H1 (cell line): ENCODE data around the gene CHDH. TPM values are rescaled to one million over a fixed set of nuclear protein-coding genes. Genes with fewer than 3 reads are reported as not detected.

Source experiments
- KDM5A ChIP-seq: fragments of 200-600 bp; IDR thresholded peaks from 2 replicates; pipeline ENCODE4 v1.7.1; 2012; ENCODE audit warnings: mild to moderate bottlenecking, low read length, inconsistent platforms, mixed read lengths
- NANOG ChIP-seq: IDR thresholded peaks from 2 replicates; pipeline ENCODE4 v1.6.1; 2011; ENCODE audit warnings: low read length, low read depth, mild to moderate bottlenecking, inconsistent platforms; ENCODE audit not compliant: insufficient read depth, poor library complexity, severe bottlenecking
- POLR2A ChIP-seq, 2 experiments: IDR thresholded peaks; 1 replicate in 1 of 2; 2 replicates in 1 of 2; pipeline ENCODE4 v1.6.1; 2011; ENCODE audit warnings: low read depth in 2 of 2, low read length in 2 of 2, mild to moderate bottlenecking in 2 of 2; ENCODE audit errors: control extremely low read depth in 1 of 2
- POU5F1 ChIP-seq: IDR thresholded peaks from 2 replicates; pipeline ENCODE4 v1.6.1; 2011; ENCODE audit warnings: low read depth, mild to moderate bottlenecking, low read length, moderate library complexity
- SP1 ChIP-seq: IDR thresholded peaks from 2 replicates; pipeline ENCODE4 v1.6.1; 2011; ENCODE audit warnings: low read depth, low read length
- polyA plus RNA-seq, 7 experiments: library from polyadenylated mRNA; depleted of rRNA in 3 of 7; stranded (reverse) in 5 of 7; unstranded in 2 of 7; fragments of >200 nt in 5 of 7; fragments of 200-250 nt in 2 of 7; gene quantifications; 1 replicate in 5 of 7; 2 replicates in 1 of 7; 4 replicates in 1 of 7; pipeline versions ENCODE4 v1.2.1 to v1.2.3, GENCODE V29; 2011 to 2013; ENCODE audit warnings: missing spikeins in 2 of 7, mixed read lengths in 2 of 7
- total RNA-seq: library from RNA; stranded (reverse); fragmentation: NEBNext Ultra II Directional; extraction: Animal tissue kit (Norgen Biotek cat#: 25700); gene quantifications from 2 replicates; pipeline ENCODE4 v1.2.1, GENCODE V29; 2021

The CHDH gene
- total and polyA plus RNA-seq, 2 of the 8 experiments (the other 6 are each of a cell fraction or from before 2014, with no cell fraction given) = 4.9 to 10.3 TPM

- 0 out of 3 replicates have a peak, but pooled peaks of 1 of the 2 experiments have one; percentile 28 for TF ChIP-seq POLR2A (IDR thresholded peaks at IDR 0.05; ENCODE audit: control extremely low read depth in 1 of 2, low read depth in 2 of 2, low read length in 2 of 2)
- no peak for TF ChIP-seq NANOG
- TF ChIP-seq SP1 = no peak
- no peak for TF ChIP-seq POU5F1
- TF ChIP-seq KDM5A = no peak
Measured at GRCh38 chr3:53880396-53881345, 34.5 kb upstream of the CHDH start (continued).
